K562 (cell line): ENCODE data around the gene RAB6A. TPM values are rescaled to one million over a fixed set of nuclear protein-coding genes. Genes with fewer than 3 reads are reported as not detected.

Experiments used
- ASH1L ChIP-seq: fragments of 450-650 bp; IDR thresholded peaks from 2 replicates; pipeline ENCODE4 v1.6.1; 2018; ENCODE audit warnings: borderline replicate concordance, mild to moderate bottlenecking, low read depth; ENCODE audit not compliant: partially characterized antibody
- BRCA1 ChIP-seq, 2 experiments: fragments of 450-650 bp in 1 of 2; sonication (generic) in 1 of 2; formaldehyde crosslinking in 1 of 2; IDR thresholded peaks; 2 replicates each; pipeline versions ENCODE4 v1.5.0 to v1.6.1; 2017 to 2020; ENCODE audit warnings: mild to moderate bottlenecking in 1 of 2, missing genetic modification reagents in 1 of 2
- CREM ChIP-seq: IDR thresholded peaks from 2 replicates; pipeline ENCODE4 v1.6.1; 2014; ENCODE audit warnings: antibody characterized with exemption, low read depth
- CTCF ChIP-seq, 3 experiments: IDR thresholded peaks in 2 of 3; conservative IDR thresholded peaks in 1 of 3; 2 replicates each; pipeline ENCODE4 v1.5.1; 2011 to 2012; ENCODE audit warnings: low read length in 3 of 3, mild to moderate bottlenecking in 3 of 3, control low read depth in 2 of 3, improper control_type of control experiment in 1 of 3, inconsistent platforms in 1 of 3, low read depth in 1 of 3, mixed read lengths in 1 of 3, moderate library complexity in 1 of 3; ENCODE audit not compliant: insufficient read depth in 2 of 3
- EP300 ChIP-seq: IDR thresholded peaks from 2 replicates; pipeline ENCODE4 v1.6.1; 2012; ENCODE audit warnings: low read length, improper control_type of control experiment
- EZH2 ChIP-seq: IDR thresholded peaks from 2 replicates; pipeline ENCODE4 v1.6.1; 2012; ENCODE audit warnings: low read depth, mild to moderate bottlenecking, inconsistent platforms, low read length, borderline replicate concordance
- GABPB1 ChIP-seq: sonication (generic); formaldehyde crosslinking; IDR thresholded peaks from 2 replicates; pipeline ENCODE4 v1.8.0; 2022; ENCODE audit warnings: mild to moderate bottlenecking, missing genetic modification reagents
- LARP7 ChIP-seq: fragments of 450-650 bp; IDR thresholded peaks from 2 replicates; pipeline ENCODE4 v1.6.1; 2016
- MED1 ChIP-seq: sonication (generic); formaldehyde crosslinking; IDR thresholded peaks from 2 replicates; pipeline ENCODE4 v1.8.1; 2023; ENCODE audit warnings: missing genetic modification reagents, borderline replicate concordance
- MEIS2 ChIP-seq: fragments of 450-650 bp; IDR thresholded peaks from 2 replicates; pipeline ENCODE4 v1.6.1; 2014; ENCODE audit warnings: mild to moderate bottlenecking; ENCODE audit not compliant: partially characterized antibody
- NCOA4 ChIP-seq: fragments of 450-650 bp; IDR thresholded peaks from 2 replicates; pipeline ENCODE4 v1.6.1; 2018; ENCODE audit warnings: mild to moderate bottlenecking; ENCODE audit not compliant: partially characterized antibody
- NELFE ChIP-seq: IDR thresholded peaks from 2 replicates; pipeline ENCODE4 v1.6.1; 2011; ENCODE audit warnings: mild to moderate bottlenecking; ENCODE audit not compliant: insufficient read depth, insufficient read length
- POLR2A ChIP-seq: fragments of 450-650 bp; conservative IDR thresholded peaks from 2 replicates; pipeline ENCODE4 v1.6.1; 2016
- POLR2H ChIP-seq: IDR thresholded peaks from 2 replicates; pipeline ENCODE4 v1.6.1; 2016; ENCODE audit warnings: missing genetic modification characterization, low read depth, mild to moderate bottlenecking, control low read depth, missing compliant biosample characterization, moderate library complexity
- RB1 ChIP-seq: fragments of 450-650 bp; IDR thresholded peaks from 2 replicates; pipeline ENCODE4 v1.6.1; 2017; ENCODE audit warnings: low read depth, mild to moderate bottlenecking
- SAP30 ChIP-seq: fragments of 200-600 bp; sonication (generic); IDR thresholded peaks from 2 replicates; pipeline ENCODE4 v1.6.1; 2012; ENCODE audit warnings: borderline replicate concordance, low read depth, mild to moderate bottlenecking, moderate library complexity, low read length, control low read depth, inconsistent platforms; ENCODE audit not compliant: insufficient read depth, poor library complexity, severe bottlenecking
- SIRT6 ChIP-seq: IDR thresholded peaks from one replicate; pipeline ENCODE4 v1.6.1; 2012; ENCODE audit warnings: low read depth, mild to moderate bottlenecking, control low read depth, inconsistent platforms, low read length, moderate library complexity
- SMAD4 ChIP-seq: fragments of 250-450 bp; sonication (Bioruptor Pico); conservative IDR thresholded peaks from 2 replicates; pipeline ENCODE4 v1.8.0; 2021; ENCODE audit warnings: inconsistent platforms, mild to moderate bottlenecking, moderate library complexity
- TOE1 ChIP-seq, 2 experiments: fragments of 450-650 bp in 1 of 2; sonication (generic) in 1 of 2; formaldehyde crosslinking in 1 of 2; IDR thresholded peaks; 2 replicates each; pipeline versions ENCODE4 v1.7.1 to v1.8.0; 2016 to 2022; ENCODE audit warnings: borderline replicate concordance in 2 of 2, mild to moderate bottlenecking in 2 of 2, antibody characterized with exemption in 1 of 2, inconsistent platforms in 1 of 2, low read depth in 1 of 2, missing genetic modification reagents in 1 of 2, moderate library complexity in 1 of 2
- USF1 ChIP-seq: sonication (generic); formaldehyde crosslinking; IDR thresholded peaks from 2 replicates; pipeline ENCODE4 v1.9.0; 2022; ENCODE audit warnings: mild to moderate bottlenecking, missing genetic modification reagents
- ZNF165 ChIP-seq: fragments of 250-450 bp; sonication (Bioruptor Pico); IDR thresholded peaks from 2 replicates; pipeline ENCODE4 v1.4.0; 2020; ENCODE audit warnings: borderline replicate concordance
- ZNF79 ChIP-seq: fragments of 250-450 bp; sonication (Bioruptor Pico); IDR thresholded peaks from 2 replicates; pipeline ENCODE4 v1.4.0; 2020; ENCODE audit warnings: low read depth, mild to moderate bottlenecking, moderate library complexity
- polyA plus RNA-seq, 8 experiments: library from polyadenylated mRNA; depleted of rRNA in 4 of 8; stranded (reverse) in 5 of 8; unstranded in 3 of 8; fragments of >200 nt; fragmentation: Nextera tagmentation in 2 of 8; fragmentation: Illumina TruSeq in 1 of 8; extraction: Ambion mirVana in 2 of 8; extraction: Trizol in 1 of 8; gene quantifications; 2 replicates each; pipeline versions ENCODE4 v1.2.1 to v1.2.3, GENCODE V29; 2011 to 2014; ENCODE audit warnings: inconsistent platforms in 1 of 8, missing spikeins in 1 of 8
- total RNA-seq, 7 experiments: library from RNA; depleted of rRNA in 6 of 7; stranded (reverse); fragments of >200 nt in 6 of 7; fragmentation: Illumina TruSeq in 2 of 7; extraction: Trizol in 2 of 7; gene quantifications; 2 replicates each; pipeline versions ENCODE4 v1.2.1 to v1.2.3, GENCODE V29; 2011 to 2021; ENCODE audit warnings: low replicate concordance in 1 of 7
- TF ChIP-seq, protein P1 (sequence below): fragments of 250-450 bp; sonication (Bioruptor Pico); IDR thresholded peaks from 2 replicates; pipeline ENCODE4 v1.4.0; 2020; ENCODE audit warnings: mild to moderate bottlenecking, moderate library complexity, borderline replicate concordance

RAB6A gene
- total and polyA plus RNA-seq, 9 of the 15 experiments (the other 6 are each of a cell fraction or from before 2014, with no cell fraction given), result 14.0 to 95.3 (median 45.4) TPM

DNA sequence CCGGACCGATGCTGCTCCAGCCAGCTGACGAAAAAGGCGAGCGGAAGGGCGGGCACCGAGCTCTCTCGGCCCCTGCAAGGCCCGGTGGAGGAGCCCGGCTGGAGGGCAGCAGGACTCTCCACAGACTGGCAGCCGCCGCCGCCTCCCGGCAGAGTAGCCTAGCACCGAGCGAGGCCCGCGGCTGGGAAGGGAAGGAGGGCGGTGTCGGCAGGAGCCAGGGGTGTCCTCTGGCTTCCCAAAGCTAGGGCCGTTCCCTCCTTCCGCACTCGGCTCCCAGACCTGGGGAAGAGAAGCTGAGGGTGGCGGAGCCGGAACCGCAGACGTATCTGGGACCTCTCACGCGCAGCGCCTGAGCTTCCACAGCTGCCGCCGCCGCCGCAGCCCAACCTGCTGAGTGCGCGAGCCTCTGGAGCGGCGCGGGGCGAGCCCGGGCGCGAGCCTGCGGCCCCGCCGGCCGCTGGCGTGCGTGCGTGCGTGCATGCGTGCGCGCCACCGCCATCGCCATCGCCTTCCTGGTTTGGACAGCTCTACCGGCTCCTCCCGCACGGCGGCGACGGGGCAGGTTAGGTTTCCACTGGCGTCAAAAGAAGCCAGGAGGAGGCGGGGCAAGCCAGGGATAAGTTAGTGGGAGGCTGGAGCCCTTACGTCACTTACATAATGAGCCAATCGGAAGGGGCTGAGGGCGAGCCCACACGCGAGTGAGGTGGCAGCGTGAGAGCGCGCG lies at the start of gene RAB6A (continued):
- peak; percentile 75 for TF ChIP-seq SAP30
- no peak for TF ChIP-seq EZH2
- no peak for TF ChIP-seq LARP7
- peak; percentile 59; the same call in 1 of the 2 replicates for TF ChIP-seq GABPB1 (CRISPR knock-in tag)
- peak; percentile 49 to 86 (median 62); a peak in 5 of 6 replicates for TF ChIP-seq CTCF (IDR thresholded peaks at IDR 0.05 in 2 of 3, conservative IDR thresholded peaks at IDR 0.05 in 1 of 3; ENCODE audit: insufficient read depth in 2 of 3, low read depth in 1 of 3, low read length in 3 of 3)
- no peak for TF ChIP-seq NELFE
- TF ChIP-seq NCOA4, result no peak
- no peak for TF ChIP-seq ASH1L
- peak; percentile 94 for TF ChIP-seq RB1
- TF ChIP-seq SIRT6, result no peak
- TF ChIP-seq, protein P1, sequence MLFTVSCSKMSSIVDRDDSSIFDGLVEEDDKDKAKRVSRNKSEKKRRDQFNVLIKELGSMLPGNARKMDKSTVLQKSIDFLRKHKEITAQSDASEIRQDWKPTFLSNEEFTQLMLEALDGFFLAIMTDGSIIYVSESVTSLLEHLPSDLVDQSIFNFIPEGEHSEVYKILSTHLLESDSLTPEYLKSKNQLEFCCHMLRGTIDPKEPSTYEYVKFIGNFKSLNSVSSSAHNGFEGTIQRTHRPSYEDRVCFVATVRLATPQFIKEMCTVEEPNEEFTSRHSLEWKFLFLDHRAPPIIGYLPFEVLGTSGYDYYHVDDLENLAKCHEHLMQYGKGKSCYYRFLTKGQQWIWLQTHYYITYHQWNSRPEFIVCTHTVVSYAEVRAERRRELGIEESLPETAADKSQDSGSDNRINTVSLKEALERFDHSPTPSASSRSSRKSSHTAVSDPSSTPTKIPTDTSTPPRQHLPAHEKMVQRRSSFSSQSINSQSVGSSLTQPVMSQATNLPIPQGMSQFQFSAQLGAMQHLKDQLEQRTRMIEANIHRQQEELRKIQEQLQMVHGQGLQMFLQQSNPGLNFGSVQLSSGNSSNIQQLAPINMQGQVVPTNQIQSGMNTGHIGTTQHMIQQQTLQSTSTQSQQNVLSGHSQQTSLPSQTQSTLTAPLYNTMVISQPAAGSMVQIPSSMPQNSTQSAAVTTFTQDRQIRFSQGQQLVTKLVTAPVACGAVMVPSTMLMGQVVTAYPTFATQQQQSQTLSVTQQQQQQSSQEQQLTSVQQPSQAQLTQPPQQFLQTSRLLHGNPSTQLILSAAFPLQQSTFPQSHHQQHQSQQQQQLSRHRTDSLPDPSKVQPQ (CRISPR knock-in tag), result no peak
- TF ChIP-seq MED1, result no peak; the same call in 1 of the 2 replicates
- TF ChIP-seq ZNF165 (CRISPR knock-in tag), result no peak
- no peak for TF ChIP-seq ZNF79 (CRISPR knock-in tag)
- TF ChIP-seq SMAD4 (CRISPR knock-in tag), result peak; percentile 77
- TF ChIP-seq POLR2A, result peak; percentile 62
- TF ChIP-seq TOE1 (IDR thresholded peaks at IDR 0.05; ENCODE audit: borderline replicate concordance), result no peak
- TF ChIP-seq TOE1 (CRISPR knock-in tag; IDR thresholded peaks at IDR 0.05; ENCODE audit: borderline replicate concordance, low read depth), result no peak
- peak; percentile 93 for TF ChIP-seq CREM
- peak; percentile 77 for TF ChIP-seq MEIS2
- TF ChIP-seq EP300, result peak; percentile 13; the same call in 1 of the 2 replicates
- no peak for TF ChIP-seq BRCA1 (IDR thresholded peaks at IDR 0.05)
- TF ChIP-seq BRCA1 (CRISPR knock-in tag; IDR thresholded peaks at IDR 0.05), result no peak
- TF ChIP-seq USF1 (CRISPR knock-in tag), result no peak; the same call in 1 of the 2 replicates
- TF ChIP-seq POLR2H, result peak; percentile 75
